ENCODE data around the gene HDAC2.

DNA sequence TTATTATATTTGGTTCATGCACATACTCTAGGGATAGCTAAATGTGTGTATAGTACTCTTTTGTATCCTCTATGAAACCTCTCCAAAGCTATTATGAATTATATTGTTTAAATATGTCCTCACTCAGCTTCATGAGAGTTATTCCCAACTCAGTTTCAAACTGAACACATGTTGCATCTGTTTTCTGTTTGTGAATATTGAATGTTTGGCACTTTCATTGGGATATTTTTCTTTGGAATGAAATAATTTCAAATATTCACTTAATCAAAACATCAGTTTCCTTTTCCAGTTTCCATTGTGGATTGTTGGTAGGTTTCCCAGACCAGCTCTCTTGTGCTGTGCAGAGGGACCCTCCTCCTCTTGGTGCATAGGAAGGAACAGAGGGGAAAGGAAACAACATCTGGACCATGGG lies 46.6 kb downstream of the HDAC2 start:
- TF ChIP-seq, protein P1, sequence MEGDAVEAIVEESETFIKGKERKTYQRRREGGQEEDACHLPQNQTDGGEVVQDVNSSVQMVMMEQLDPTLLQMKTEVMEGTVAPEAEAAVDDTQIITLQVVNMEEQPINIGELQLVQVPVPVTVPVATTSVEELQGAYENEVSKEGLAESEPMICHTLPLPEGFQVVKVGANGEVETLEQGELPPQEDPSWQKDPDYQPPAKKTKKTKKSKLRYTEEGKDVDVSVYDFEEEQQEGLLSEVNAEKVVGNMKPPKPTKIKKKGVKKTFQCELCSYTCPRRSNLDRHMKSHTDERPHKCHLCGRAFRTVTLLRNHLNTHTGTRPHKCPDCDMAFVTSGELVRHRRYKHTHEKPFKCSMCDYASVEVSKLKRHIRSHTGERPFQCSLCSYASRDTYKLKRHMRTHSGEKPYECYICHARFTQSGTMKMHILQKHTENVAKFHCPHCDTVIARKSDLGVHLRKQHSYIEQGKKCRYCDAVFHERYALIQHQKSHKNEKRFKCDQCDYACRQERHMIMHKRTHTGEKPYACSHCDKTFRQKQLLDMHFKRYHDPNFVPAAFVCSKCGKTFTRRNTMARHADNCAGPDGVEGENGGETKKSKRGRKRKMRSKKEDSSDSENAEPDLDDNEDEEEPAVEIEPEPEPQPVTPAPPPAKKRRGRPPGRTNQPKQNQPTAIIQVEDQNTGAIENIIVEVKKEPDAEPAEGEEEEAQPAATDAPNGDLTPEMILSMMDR (IDR thresholded peaks at IDR 0.05) = no peak
- no peak for TF ChIP-seq POLR2A (IDR thresholded peaks at IDR 0.05)

Data from esophagus squamous epithelium (tissue), 4 donors.